Measurements from ENCODE around the gene ALG14. TPM values are rescaled to one million over a fixed set of nuclear protein-coding genes. Genes with fewer than 3 reads are reported as not detected.
A peak's percentile ranks its signal among the peaks of the same experiment; 100 is the strongest.
"Not testable (repeated sequence)": the region's sequence is repeated elsewhere in the genome, so short reads cannot be mapped to it uniquely, and the experiment has no call there.

ALG14 gene
- total RNA-seq, 6 donors from 2014 or later: 0.55 to 6.2 (median 0.98) TPM

DNA sequence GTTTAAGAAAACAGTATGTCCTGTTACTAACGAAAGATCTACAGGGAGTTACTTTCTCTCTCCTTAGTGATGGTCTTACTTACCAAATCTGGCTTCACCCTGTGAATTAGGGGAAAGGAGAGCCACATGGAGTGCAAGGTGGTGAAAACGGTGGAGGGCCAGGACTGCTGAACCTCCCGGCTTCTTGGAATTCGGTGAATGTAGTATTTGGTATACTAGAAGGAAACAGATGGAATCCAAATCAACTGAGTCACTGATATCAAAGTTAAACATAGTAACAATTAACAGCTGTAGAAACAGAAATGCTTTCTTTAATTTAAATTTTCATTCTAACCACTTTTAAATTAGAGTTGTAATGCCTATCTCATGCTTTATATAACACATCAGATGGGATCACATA is 45.7 kb downstream of the ALG14 start:
- Histone ChIP-seq H3K27ac (no peak overlapping the region), H3K4me3 (no peak overlapping the region), H3K4me1 (peaks cover 5 to 16% (median 11%) of the 10 kb centered on the region in 4 donors), H3K36me3 (no peaks in the 10 kb centered on the region), H3K27me3 (no peaks in the 10 kb centered on the region), H3K9me3 (peaks cover 0 to 6% (median 0%) of the 10 kb centered on the region in 4 donors)
- 84 to 97% methylated on average over 4 of the region's 4 CpGs for WGBS, 2 donors
- ATAC-seq (ENCODE audit: low FRiP score in 2 of 2) (no peak), DNase-seq (no peak)
- no peak for TF ChIP-seq EP300 (IDR thresholded peaks at IDR 0.05)
- no peak for TF ChIP-seq POLR2A (IDR thresholded peaks at IDR 0.05)

DNA sequence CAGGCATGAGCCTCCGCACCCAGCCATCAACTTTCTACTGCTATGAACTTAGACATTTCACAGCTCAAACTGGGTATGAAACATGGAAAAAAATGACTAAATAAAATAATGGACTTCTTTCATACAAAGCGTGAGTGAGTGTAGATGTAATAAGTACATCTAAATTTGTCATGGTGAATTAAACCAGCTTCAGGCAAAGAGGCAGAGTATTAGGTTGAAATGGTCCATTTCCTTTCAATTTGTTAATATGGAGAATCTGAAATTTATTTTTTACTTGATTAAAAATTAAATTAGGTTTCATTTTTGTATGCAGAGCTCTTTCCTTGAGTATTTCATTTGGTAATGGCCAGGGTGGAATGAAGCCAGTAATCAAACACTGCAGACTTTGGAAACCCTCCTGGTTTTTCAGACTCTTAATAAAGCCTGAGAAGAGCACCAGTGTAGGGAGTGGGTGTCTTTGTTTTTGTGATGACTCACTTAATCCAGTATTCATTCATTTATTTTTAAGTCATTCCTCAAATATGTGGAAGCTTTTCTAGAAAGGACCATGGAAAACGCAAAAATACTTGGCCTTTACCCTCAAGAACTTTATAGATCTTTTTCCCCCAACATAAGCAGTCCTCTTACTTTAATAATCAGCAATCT is 49.2 kb downstream of the ALG14 start:
- no peaks in the 10 kb centered on the region for H3K27me3 ChIP-seq
- H3K4me1 ChIP-seq: peaks cover 9 to 28% (median 25%) of the 10 kb centered on the region in 4 donors
- peak overlapping the region; percentile 38 to 77 (median 66) for H3K27ac ChIP-seq
- TF ChIP-seq EP300 (IDR thresholded peaks at IDR 0.05): no peak
- TF ChIP-seq, protein P1, sequence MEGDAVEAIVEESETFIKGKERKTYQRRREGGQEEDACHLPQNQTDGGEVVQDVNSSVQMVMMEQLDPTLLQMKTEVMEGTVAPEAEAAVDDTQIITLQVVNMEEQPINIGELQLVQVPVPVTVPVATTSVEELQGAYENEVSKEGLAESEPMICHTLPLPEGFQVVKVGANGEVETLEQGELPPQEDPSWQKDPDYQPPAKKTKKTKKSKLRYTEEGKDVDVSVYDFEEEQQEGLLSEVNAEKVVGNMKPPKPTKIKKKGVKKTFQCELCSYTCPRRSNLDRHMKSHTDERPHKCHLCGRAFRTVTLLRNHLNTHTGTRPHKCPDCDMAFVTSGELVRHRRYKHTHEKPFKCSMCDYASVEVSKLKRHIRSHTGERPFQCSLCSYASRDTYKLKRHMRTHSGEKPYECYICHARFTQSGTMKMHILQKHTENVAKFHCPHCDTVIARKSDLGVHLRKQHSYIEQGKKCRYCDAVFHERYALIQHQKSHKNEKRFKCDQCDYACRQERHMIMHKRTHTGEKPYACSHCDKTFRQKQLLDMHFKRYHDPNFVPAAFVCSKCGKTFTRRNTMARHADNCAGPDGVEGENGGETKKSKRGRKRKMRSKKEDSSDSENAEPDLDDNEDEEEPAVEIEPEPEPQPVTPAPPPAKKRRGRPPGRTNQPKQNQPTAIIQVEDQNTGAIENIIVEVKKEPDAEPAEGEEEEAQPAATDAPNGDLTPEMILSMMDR (IDR thresholded peaks at IDR 0.05): no peak
- no peak for TF ChIP-seq POLR2A (IDR thresholded peaks at IDR 0.05)
- TF ChIP-seq POLR2AphosphoS5 (IDR thresholded peaks at IDR 0.05): no peak
- no peaks in the 10 kb centered on the region for H3K36me3 ChIP-seq
- no peak overlapping the region for H3K4me3 ChIP-seq
- no peaks in the 10 kb centered on the region for H3K9me3 ChIP-seq
- DNase-seq (no peak), ATAC-seq (ENCODE audit: low FRiP score in 2 of 2) (peak in 1 of 2 donors; percentile 86)
- WGBS, 2 donors: 78 to 80% methylated on average over 3 of the region's 3 CpGs

DNA sequence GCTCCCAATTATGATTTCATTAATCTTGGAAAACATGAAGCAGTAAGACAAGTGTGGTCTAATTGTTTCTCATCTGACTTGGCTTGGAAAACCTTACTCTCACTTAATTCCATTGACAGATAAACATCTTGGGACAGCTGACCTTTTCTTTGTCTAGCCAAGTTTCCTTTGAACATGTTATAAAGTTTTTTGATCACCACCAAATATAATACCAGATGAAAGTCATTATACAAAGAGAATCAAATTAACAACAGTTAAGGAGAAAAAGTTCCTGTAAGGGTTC is 50.2 kb downstream of the ALG14 start:
- no peaks in the 10 kb centered on the region for H3K27me3 ChIP-seq
- no peaks in the 10 kb centered on the region for H3K36me3 ChIP-seq
- H3K4me3 ChIP-seq: no peak overlapping the region
- no peak for DNase-seq
- peaks cover 9 to 32% (median 25%) of the 10 kb centered on the region in 4 donors for H3K4me1 ChIP-seq
- ATAC-seq (ENCODE audit: low FRiP score in 2 of 2): no peak
- H3K9me3 ChIP-seq: no peaks in the 10 kb centered on the region
- TF ChIP-seq, protein P1 (IDR thresholded peaks at IDR 0.05): no peak
- TF ChIP-seq POLR2AphosphoS5 (IDR thresholded peaks at IDR 0.05): no peak
- peak overlapping the region; percentile 57 to 77 (median 66) for H3K27ac ChIP-seq

DNA sequence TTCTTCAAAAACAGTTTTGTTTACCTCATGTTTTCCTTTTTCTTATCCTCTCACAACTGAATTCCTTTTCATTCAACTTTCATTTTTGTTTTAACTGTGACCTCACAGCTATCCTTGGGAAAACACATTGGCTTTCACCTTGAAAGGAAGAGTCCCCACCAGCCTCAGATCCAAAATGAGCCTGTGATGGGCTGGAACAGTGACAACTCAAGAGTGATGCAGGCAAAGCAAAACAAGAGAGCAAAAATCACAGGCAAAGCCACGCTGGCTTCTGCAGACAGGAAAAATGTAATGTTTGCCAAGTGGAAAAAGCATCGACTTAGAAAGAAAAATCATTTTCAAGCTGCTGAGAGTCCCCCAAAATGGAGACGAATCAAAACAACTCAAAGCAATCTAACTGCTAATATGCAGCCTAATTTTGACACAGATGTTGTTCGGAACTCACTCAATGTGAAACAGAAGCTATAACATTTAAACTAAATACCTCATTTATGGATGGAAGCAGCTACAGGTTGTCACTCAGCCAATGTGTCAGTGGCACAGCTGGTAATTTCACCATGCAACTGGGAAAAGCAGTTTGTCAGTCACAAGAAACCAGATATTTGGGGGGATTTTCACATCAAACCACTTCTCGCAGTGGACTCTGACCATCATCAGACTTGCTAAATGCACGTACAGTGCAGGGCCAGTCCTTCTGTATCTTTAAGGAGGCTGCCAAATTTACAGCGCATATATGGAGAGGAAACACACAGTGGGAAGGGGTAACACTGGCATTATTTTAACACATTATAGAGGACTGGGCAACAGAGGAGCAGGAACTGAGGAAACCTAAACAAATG is 50.7 kb downstream of the ALG14 start:
- Histone ChIP-seq H3K4me1 (peaks cover 9 to 32% (median 25%) of the 10 kb centered on the region in 4 donors), H3K36me3 (no peaks in the 10 kb centered on the region), H3K27ac (peak overlapping the region; percentile 57 to 77 (median 66)), H3K4me3 (peak overlapping the region in 1 of 4 donors; percentile 7), H3K9me3 (no peaks in the 10 kb centered on the region), H3K27me3 (no peaks in the 10 kb centered on the region)
- DNase-seq (no peak), ATAC-seq (ENCODE audit: low FRiP score in 2 of 2) (peak in 1 of 2 donors; percentile 22)
- WGBS, 2 donors: 49 to 50% methylated on average over 7 of the region's 7 CpGs
- TF ChIP-seq EP300 (IDR thresholded peaks at IDR 0.05): no peak
- no peak for TF ChIP-seq POLR2AphosphoS5 (IDR thresholded peaks at IDR 0.05)
- TF ChIP-seq POLR2A (IDR thresholded peaks at IDR 0.05): no peak
- TF ChIP-seq, protein P1 (IDR thresholded peaks at IDR 0.05): no peak

DNA sequence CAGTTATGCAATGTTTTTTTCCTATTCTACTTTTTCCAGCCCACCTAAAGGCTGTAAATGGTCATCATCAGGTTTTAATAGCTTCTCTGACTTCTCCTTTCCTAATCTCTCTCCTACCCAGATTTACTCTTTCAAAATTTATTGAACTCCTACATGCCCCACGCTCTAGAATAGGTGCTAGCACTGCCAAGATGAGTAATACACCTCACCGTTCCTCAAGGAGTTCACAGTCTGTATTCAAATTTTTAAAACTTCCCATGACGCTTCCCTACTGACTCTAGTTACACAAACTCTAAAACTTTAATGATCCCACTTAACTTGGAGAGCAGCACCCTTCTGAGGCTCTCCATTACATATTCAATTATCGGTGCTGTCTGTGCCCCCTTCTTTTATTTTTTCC is 51.6 kb downstream of the ALG14 start:
- Histone ChIP-seq H3K9me3 (no peaks in the 10 kb centered on the region), H3K4me1 (peaks cover 9 to 32% (median 25%) of the 10 kb centered on the region in 4 donors), H3K36me3 (no peaks in the 10 kb centered on the region), H3K4me3 (peak overlapping the region in 2 of 4 donors; percentile 5 to 7), H3K27ac (peak overlapping the region; percentile 57 to 77 (median 66)), H3K27me3 (no peaks in the 10 kb centered on the region)
- DNase-seq (no peak), ATAC-seq (ENCODE audit: low FRiP score in 2 of 2) (peak; percentile 47 to 54)
- TF ChIP-seq POLR2AphosphoS5 (IDR thresholded peaks at IDR 0.05) (no peak), EP300 (IDR thresholded peaks at IDR 0.05) (no peak), POLR2A (IDR thresholded peaks at IDR 0.05) (no peak)
- 60% methylated on average over 4 of the region's 4 CpGs for WGBS, 2 donors

DNA sequence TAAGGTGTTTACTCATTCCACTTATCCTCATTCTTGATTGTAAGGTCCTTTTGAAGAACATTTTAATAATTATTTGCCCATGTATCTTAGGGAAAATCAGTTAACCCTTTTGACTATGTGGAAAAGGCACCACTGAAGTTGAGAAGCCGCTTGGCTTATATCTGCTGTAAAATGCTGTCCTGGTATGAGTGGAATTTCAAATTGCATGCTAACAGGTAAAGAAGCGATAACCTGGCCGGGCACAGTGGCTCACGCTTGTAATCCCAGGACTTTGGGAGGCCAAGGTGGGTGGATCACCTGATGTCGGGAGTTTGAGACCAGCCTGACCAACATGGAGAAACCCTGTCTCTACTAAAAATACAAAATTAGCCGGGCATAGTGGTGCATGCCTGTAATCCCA is 53.3 kb downstream of the ALG14 start:
- DNase-seq; H3K4me3 ChIP-seq; ATAC-seq (ENCODE audit: low FRiP score in 2 of 2); H3K9me3 ChIP-seq; H3K27me3 ChIP-seq; H3K36me3 ChIP-seq: not testable (repeated sequence)
- 67 to 79% methylated on average over 6 of the region's 6 CpGs for WGBS, 2 donors
- peaks cover 9 to 32% (median 25%) of the 10 kb centered on the region in 4 donors for H3K4me1 ChIP-seq
- peak overlapping the region in 2 of 4 donors; percentile 13 to 23 for H3K27ac ChIP-seq

Measured in upper lobe of left lung (tissue), 6 donors.